ENCODE results near the gene QPCT.

- TF ChIP-seq CTCF (conservative IDR thresholded peaks at IDR 0.05; ENCODE audit: low read depth, low read length) = no peak
- TF ChIP-seq POLR2A (IDR thresholded peaks at IDR 0.05; ENCODE audit: low read depth, low read length) = no peak
- no peak for TF ChIP-seq BHLHE40 (IDR thresholded peaks at IDR 0.05; ENCODE audit: low read depth, low read length)
- TF ChIP-seq MAZ (IDR thresholded peaks at IDR 0.05; ENCODE audit: borderline replicate concordance, low read depth, low read length) = no peak
- no peak for TF ChIP-seq RFX5 (IDR thresholded peaks at IDR 0.05; ENCODE audit: low read depth, low read length)
Measured at GRCh38 chr2:37366773-37367172, 22.3 kb downstream of the QPCT start.

Data from IMR-90 (cell line).